GM12878 (cell line): ENCODE results near the gene CEP76. TPM values are rescaled to one million over a fixed set of nuclear protein-coding genes. Genes with fewer than 3 reads are reported as not detected.

Experiments used
- CBFB ChIP-seq: IDR thresholded peaks from 2 replicates; pipeline ENCODE4 v1.6.1; 2016; ENCODE audit warnings: antibody characterized with exemption, low read depth
- PAX5 ChIP-seq: IDR thresholded peaks from 2 replicates; pipeline ENCODE4 v1.6.1; 2011; ENCODE audit warnings: low read depth, low read length, borderline replicate concordance
- RAD51 ChIP-seq: fragments of 450-650 bp; IDR thresholded peaks from 2 replicates; pipeline ENCODE4 v1.6.1; 2016; ENCODE audit warnings: moderate library complexity, mild to moderate bottlenecking, inconsistent platforms
- polyA plus RNA-seq, 11 experiments: library from polyadenylated mRNA; depleted of rRNA in 4 of 11; unstranded in 6 of 11; stranded (reverse) in 5 of 11; fragments of >200 nt; fragmentation: Nextera tagmentation in 4 of 11; fragmentation: Illumina TruSeq in 1 of 11; extraction: Ambion mirVana in 4 of 11; extraction: Trizol in 1 of 11; gene quantifications; 1 replicate in 1 of 11; 2 replicates in 10 of 11; pipeline versions ENCODE4 v1.2.1 to v1.2.3, GENCODE V29; 2011 to 2016; ENCODE audit warnings: inconsistent platforms in 2 of 11, missing spikeins in 2 of 11, low read depth in 1 of 11
- total RNA-seq, 4 experiments: library from RNA; depleted of rRNA in 3 of 4; stranded (reverse); fragments of >200 nt in 3 of 4; fragmentation: Illumina TruSeq in 1 of 4; extraction: Trizol in 1 of 4; gene quantifications; 2 replicates each; pipeline versions ENCODE4 v1.2.1 to v1.2.3, GENCODE V29; 2013 to 2021
- TF ChIP-seq, protein P1 (sequence below): fragments of 450-650 bp; IDR thresholded peaks from 2 replicates; pipeline ENCODE4 v1.6.1; 2017; ENCODE audit warnings: antibody characterized with exemption, mild to moderate bottlenecking, moderate library complexity
- TF ChIP-seq, protein P2 (sequence below): fragments of 450-650 bp; formaldehyde crosslinking; IDR thresholded peaks from 2 replicates; pipeline ENCODE4 v1.4.0; 2022; ENCODE audit warnings: mild to moderate bottlenecking, moderate library complexity

CEP76 gene
- total and polyA plus RNA-seq, 10 of the 15 experiments (the other 5 are each of a cell fraction or from before 2014, with no cell fraction given): 3.9 to 14.9 (median 13.2) TPM

DNA sequence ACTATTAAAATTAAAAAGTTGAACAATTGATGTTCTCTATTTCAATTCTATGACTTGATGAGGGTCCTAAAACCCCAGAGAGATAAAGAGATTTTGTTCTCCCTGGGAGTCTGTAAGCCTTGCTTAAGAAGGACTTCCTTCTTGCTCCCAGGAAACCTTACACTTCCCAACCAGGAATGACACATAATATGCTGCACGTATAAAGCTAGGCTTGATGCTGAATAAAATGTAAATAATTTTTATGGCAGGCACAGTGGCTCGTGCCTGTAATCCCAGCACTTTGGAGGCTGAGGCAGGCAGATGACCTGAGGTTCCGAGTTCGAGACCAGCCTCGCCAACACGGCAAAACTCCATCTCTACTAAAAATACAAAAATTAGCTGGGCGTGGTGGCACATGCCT is 72.4 kb downstream of the CEP76 start (continued):
- TF ChIP-seq, protein P1, sequence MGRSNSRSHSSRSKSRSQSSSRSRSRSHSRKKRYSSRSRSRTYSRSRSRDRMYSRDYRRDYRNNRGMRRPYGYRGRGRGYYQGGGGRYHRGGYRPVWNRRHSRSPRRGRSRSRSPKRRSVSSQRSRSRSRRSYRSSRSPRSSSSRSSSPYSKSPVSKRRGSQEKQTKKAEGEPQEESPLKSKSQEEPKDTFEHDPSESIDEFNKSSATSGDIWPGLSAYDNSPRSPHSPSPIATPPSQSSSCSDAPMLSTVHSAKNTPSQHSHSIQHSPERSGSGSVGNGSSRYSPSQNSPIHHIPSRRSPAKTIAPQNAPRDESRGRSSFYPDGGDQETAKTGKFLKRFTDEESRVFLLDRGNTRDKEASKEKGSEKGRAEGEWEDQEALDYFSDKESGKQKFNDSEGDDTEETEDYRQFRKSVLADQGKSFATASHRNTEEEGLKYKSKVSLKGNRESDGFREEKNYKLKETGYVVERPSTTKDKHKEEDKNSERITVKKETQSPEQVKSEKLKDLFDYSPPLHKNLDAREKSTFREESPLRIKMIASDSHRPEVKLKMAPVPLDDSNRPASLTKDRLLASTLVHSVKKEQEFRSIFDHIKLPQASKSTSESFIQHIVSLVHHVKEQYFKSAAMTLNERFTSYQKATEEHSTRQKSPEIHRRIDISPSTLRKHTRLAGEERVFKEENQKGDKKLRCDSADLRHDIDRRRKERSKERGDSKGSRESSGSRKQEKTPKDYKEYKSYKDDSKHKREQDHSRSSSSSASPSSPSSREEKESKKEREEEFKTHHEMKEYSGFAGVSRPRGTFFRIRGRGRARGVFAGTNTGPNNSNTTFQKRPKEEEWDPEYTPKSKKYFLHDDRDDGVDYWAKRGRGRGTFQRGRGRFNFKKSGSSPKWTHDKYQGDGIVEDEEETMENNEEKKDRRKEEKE: no peak
- no peak for TF ChIP-seq CBFB
- no peak for TF ChIP-seq RAD51
- TF ChIP-seq, protein P2, sequence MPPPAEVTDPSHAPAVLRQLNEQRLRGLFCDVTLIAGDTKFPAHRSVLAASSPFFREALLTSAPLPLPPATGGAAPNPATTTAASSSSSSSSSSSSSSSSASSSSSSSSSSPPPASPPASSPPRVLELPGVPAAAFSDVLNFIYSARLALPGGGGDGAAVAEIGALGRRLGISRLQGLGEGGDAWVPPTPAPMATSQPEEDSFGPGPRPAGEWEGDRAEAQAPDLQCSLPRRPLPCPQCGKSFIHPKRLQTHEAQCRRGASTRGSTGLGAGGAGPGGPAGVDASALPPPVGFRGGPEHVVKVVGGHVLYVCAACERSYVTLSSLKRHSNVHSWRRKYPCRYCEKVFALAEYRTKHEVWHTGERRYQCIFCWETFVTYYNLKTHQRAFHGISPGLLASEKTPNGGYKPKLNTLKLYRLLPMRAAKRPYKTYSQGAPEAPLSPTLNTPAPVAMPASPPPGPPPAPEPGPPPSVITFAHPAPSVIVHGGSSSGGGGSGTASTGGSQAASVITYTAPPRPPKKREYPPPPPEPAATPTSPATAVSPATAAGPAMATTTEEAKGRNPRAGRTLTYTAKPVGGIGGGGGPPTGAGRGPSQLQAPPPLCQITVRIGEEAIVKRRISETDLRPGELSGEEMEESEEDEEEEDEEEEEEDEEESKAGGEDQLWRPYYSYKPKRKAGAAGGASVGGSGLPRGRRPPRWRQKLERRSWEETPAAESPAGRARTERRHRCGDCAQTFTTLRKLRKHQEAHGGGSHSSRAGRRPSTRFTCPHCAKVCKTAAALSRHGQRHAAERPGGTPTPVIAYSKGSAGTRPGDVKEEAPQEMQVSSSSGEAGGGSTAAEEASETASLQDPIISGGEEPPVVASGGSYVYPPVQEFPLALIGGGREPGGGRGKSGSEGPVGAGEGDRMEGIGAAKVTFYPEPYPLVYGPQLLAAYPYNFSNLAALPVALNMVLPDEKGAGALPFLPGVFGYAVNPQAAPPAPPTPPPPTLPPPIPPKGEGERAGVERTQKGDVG (CRISPR knock-in tag): no peak
- TF ChIP-seq PAX5: no peak
- TF ChIP-seq, all 136 proteins: peak for 0
